ENCODE results near the gene NDUFAF2.
"Not testable (repeated sequence)": the region's sequence is repeated elsewhere in the genome, so short reads cannot be mapped to it uniquely, and the experiment has no call there.

NDUFAF2 gene

GRCh38 chr5:61183538-61183937 lies 238.5 kb downstream of the NDUFAF2 start:
- DNase-seq = no peak

GRCh38 chr5:61184708-61185107 lies 239.7 kb downstream of the NDUFAF2 start:
- no peak for DNase-seq

GRCh38 chr5:61186634-61187033 lies 241.6 kb downstream of the NDUFAF2 start:
- no peak for DNase-seq

- not testable (repeated sequence) for DNase-seq
These were observed 242.3 kb downstream of the NDUFAF2 start for GRCh38 chr5:61187352-61187751.

- not testable (repeated sequence) for DNase-seq
These were observed 242.8 kb downstream of the NDUFAF2 start for GRCh38 chr5:61187826-61188225.

GRCh38 chr5:61198606-61199005 lies 253.6 kb downstream of the NDUFAF2 start:
- DNase-seq = no peak

GRCh38 chr5:61200582-61201155 lies 255.7 kb downstream of the NDUFAF2 start:
- no peak for DNase-seq

GRCh38 chr5:61202213-61202612 lies 257.2 kb downstream of the NDUFAF2 start:
- DNase-seq = no peak
